ENCODE results near the gene ZFAND5.

- TF ChIP-seq CTCF (conservative IDR thresholded peaks at IDR 0.05; ENCODE audit: low read length) (no peak), EZH2phosphoT487 (IDR thresholded peaks at IDR 0.05; ENCODE audit: borderline replicate concordance) (no peak)
Observed at GRCh38 chr9:72324974-72325373, 40.0 kb downstream of the ZFAND5 start.
